ENCODE measurements around the gene ALDH2.

ALDH2 gene

GRCh38 chr12:111864913-111865312 lies 98.2 kb downstream of the ALDH2 start:
- no peaks in the 10 kb centered on the region for H3K9me3 ChIP-seq (ENCODE audit: insufficient read depth, low read length)
- H3K27ac ChIP-seq (ENCODE audit: low read depth, low read length): no peak overlapping the region
- no peaks in the 10 kb centered on the region for H3K9me2 ChIP-seq (replicated peaks; ENCODE audit: insufficient read depth, low read length)
- H3F3A ChIP-seq (ENCODE audit: insufficient read depth): peaks cover 6% of the 10 kb centered on the region; the same call in 1 of the 2 replicates
- TF ChIP-seq, protein P1, sequence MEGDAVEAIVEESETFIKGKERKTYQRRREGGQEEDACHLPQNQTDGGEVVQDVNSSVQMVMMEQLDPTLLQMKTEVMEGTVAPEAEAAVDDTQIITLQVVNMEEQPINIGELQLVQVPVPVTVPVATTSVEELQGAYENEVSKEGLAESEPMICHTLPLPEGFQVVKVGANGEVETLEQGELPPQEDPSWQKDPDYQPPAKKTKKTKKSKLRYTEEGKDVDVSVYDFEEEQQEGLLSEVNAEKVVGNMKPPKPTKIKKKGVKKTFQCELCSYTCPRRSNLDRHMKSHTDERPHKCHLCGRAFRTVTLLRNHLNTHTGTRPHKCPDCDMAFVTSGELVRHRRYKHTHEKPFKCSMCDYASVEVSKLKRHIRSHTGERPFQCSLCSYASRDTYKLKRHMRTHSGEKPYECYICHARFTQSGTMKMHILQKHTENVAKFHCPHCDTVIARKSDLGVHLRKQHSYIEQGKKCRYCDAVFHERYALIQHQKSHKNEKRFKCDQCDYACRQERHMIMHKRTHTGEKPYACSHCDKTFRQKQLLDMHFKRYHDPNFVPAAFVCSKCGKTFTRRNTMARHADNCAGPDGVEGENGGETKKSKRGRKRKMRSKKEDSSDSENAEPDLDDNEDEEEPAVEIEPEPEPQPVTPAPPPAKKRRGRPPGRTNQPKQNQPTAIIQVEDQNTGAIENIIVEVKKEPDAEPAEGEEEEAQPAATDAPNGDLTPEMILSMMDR (IDR thresholded peaks at IDR 0.05; ENCODE audit: insufficient read depth, low read length, poor library complexity, severe bottlenecking): no peak
- TF ChIP-seq EZH2phosphoT487 (conservative IDR thresholded peaks at IDR 0.05; ENCODE audit: low read length): no peak
- H2AFZ ChIP-seq (ENCODE audit: low read depth, low read length, severe bottlenecking): no peak overlapping the region
- H3K36me3 ChIP-seq (ENCODE audit: low read length): peaks cover 18% of the 10 kb centered on the region
- H3K4me2 ChIP-seq (ENCODE audit: low read depth, low read length, poor library complexity, severe bottlenecking): no peak overlapping the region
- peaks cover 54% of the 10 kb centered on the region for H3K79me2 ChIP-seq (ENCODE audit: insufficient read depth, low read length)
- 0 out of 2 replicates have a peak, but pooled peaks cover 3% of the 10 kb centered on the region for H4K20me1 ChIP-seq (ENCODE audit: low read depth, low read length)
- H3K9ac ChIP-seq (ENCODE audit: low read length): no peak overlapping the region
- no peaks in the 10 kb centered on the region for H3K27me3 ChIP-seq (ENCODE audit: low read length)
- no peak overlapping the region for H3K4me3 ChIP-seq (ENCODE audit: insufficient read depth, low read length, poor library complexity, severe bottlenecking)

Measured in SU-DHL-6 (cell line).